ENCODE data around the gene ZBTB7A. TPM values are rescaled to one million over a fixed set of nuclear protein-coding genes. Genes with fewer than 3 reads are reported as not detected.

Gene ZBTB7A
- total RNA-seq, 1 donor from 2014 or later = 15.3 TPM

DNA sequence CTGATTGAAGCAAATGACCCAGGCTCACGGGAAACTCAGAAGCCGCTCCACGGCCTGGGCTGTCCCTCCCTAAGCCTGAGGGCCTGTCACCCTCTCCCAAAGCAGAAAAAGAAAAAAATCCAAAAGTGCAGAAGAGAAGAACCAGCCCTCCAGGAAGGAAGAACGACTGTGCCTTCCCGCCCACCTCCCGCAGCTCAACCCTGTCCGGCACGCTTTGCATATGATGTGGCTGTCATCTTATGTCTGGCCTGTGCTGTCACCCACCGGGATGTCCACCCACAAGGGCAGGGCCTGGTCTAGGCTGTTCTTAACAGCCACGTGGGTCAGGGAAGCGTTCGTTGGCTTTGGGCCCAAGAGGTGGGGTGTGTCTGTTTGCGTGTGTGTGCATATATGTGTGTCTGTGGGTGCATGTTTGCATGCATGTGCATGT is 13.7 kb downstream of the ZBTB7A start:
- Histone ChIP-seq H3K36me3 (ENCODE audit: control insufficient read depth, insufficient read depth, low read length) (peaks cover 39% of the 10 kb centered on the region), H3K4me3 (ENCODE audit: low read depth, low read length) (no peak overlapping the region), H3K27me3 (ENCODE audit: control insufficient read depth, insufficient read depth, low read length) (no peaks in the 10 kb centered on the region)
- DNase-seq (ENCODE audit: low read depth) (no peak), FAIRE-seq (no peak)
- TF ChIP-seq, protein P1, sequence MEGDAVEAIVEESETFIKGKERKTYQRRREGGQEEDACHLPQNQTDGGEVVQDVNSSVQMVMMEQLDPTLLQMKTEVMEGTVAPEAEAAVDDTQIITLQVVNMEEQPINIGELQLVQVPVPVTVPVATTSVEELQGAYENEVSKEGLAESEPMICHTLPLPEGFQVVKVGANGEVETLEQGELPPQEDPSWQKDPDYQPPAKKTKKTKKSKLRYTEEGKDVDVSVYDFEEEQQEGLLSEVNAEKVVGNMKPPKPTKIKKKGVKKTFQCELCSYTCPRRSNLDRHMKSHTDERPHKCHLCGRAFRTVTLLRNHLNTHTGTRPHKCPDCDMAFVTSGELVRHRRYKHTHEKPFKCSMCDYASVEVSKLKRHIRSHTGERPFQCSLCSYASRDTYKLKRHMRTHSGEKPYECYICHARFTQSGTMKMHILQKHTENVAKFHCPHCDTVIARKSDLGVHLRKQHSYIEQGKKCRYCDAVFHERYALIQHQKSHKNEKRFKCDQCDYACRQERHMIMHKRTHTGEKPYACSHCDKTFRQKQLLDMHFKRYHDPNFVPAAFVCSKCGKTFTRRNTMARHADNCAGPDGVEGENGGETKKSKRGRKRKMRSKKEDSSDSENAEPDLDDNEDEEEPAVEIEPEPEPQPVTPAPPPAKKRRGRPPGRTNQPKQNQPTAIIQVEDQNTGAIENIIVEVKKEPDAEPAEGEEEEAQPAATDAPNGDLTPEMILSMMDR (IDR thresholded peaks at IDR 0.05; ENCODE audit: insufficient read depth, low read length, severe bottlenecking) = no peak

DNA sequence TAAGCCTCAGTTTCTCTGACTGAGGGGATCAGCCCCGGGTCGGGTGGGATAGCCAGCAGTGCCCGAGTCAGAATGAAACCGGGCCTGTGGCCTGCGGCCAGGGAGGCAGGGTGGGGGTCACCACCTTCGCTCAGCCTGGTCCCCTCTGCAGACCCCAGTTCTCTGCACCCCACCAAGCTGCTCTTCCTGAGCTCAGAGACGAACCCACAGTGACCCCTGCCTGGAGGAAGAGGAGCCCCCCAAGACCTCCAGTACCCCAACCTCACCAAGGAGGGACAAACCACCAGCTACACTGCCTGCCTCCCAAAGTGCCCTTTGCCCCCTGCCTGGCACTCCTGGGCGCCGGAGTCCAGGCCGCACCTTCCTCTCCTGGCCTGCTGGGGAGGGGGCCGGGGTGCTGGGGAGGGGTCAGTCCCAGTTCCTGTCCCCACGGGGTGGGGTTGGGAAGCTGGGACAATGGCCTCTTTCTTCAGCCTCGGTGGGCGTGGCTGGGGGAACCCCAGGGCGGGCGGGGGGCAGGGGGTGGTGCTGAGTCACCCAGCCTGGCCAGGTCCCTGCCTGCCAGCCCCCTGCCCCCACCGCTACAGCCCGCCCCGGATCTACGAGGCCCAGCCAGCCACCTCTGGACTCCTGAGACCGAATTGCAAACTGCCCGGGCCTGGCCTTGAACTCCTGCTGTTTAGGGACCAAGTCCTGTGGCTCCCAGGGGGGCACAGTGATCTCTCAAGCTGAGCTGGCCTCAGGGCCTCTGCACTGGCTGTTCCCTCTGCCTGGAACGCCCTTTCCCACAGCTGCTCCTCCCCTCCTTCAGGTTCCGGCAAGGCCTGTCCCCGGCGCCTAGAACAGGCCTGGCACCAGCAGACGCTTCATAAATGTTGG is 14.3 kb downstream of the ZBTB7A start:
- TF ChIP-seq, protein P1 (IDR thresholded peaks at IDR 0.05; ENCODE audit: insufficient read depth, low read length, severe bottlenecking) = no peak
- H3K27me3 ChIP-seq (ENCODE audit: control insufficient read depth, insufficient read depth, low read length) = no peaks in the 10 kb centered on the region
- no peak for FAIRE-seq
- H3K36me3 ChIP-seq (ENCODE audit: control insufficient read depth, insufficient read depth, low read length) = peaks cover 36% of the 10 kb centered on the region
- H3K4me3 ChIP-seq (ENCODE audit: low read depth, low read length) = no peak overlapping the region
- DNase-seq (ENCODE audit: low read depth) = peak; percentile 57

DNA sequence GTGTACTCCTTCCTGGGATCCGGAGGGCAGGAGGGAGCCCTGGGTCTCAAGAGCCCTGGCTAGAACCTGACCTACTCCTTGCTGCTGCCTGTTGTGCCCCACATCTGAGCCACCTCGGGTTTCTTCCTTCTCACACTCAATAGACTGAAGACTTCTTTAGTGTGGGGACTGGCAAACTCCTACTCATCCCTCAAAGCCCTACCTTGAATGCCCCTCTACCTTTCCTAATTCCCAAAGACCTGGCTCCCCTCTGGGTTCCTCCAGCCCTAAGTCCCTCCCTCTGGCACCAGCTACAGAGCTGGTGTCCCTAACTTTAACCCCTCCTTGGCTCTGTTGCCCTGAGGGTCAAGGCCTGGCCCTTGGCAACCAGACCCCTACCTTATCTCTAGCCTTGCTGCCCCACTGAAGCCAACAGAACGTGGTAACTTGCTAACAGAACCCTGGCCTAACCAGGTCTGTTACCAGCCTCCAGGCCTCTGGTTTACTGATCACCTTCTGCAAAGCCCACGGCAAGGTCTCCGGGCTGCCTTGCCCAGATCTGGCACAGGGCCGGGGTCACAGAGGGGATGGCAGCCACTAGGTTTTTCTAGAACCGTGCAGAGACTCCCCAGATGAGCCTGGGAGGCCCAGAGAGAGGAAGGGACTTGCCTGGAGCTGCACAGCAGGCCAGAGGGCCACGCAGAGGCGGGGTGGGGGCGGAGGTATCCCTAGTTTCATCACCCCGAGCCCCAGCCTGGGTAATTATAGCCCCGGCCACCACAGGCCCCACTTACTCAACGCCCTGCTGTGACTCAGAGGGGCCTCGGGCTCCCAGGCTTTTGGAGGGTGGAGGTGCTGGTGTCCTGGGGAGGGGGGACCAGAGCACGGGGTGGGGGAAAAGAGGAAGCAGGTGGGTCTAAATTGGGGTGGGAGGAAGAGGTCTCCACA is 15.3 kb downstream of the ZBTB7A start:
- Histone ChIP-seq H3K4me3 (ENCODE audit: low read depth, low read length) (no peak overlapping the region), H3K36me3 (ENCODE audit: control insufficient read depth, insufficient read depth, low read length) (peaks cover 34% of the 10 kb centered on the region), H3K27me3 (ENCODE audit: control insufficient read depth, insufficient read depth, low read length) (no peaks in the 10 kb centered on the region)
- no peak for FAIRE-seq
- TF ChIP-seq, protein P1 (IDR thresholded peaks at IDR 0.05; ENCODE audit: insufficient read depth, low read length, severe bottlenecking) = no peak
- peak; percentile 68 for DNase-seq (ENCODE audit: low read depth)

DNA sequence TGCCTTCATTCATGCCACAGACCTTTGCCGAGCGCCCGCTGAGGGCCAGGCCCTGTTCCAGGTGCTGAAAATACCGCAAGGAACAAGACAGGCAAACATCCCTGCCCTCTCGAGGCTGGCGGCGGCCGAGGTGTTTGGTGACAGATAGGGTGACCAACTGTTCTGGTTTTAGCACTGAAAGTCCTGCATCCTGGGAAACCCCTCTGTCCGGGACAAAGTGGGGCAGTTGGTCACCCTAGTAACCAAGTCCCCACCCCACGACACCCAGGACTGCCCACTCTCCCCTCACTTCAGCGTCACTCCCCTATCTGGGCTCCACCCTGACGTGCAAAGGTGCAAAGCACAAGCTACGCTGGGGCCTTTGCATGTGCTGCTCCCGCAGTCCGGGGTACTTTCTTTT is 17.3 kb downstream of the ZBTB7A start:
- Histone ChIP-seq H3K4me3 (ENCODE audit: low read depth, low read length) (no peak overlapping the region), H3K27me3 (ENCODE audit: control insufficient read depth, insufficient read depth, low read length) (no peaks in the 10 kb centered on the region), H3K36me3 (ENCODE audit: control insufficient read depth, insufficient read depth, low read length) (peaks cover 34% of the 10 kb centered on the region)
- TF ChIP-seq, protein P1 (IDR thresholded peaks at IDR 0.05; ENCODE audit: insufficient read depth, low read length, severe bottlenecking) = no peak
- FAIRE-seq (no peak), DNase-seq (ENCODE audit: low read depth) (no peak)

DNA sequence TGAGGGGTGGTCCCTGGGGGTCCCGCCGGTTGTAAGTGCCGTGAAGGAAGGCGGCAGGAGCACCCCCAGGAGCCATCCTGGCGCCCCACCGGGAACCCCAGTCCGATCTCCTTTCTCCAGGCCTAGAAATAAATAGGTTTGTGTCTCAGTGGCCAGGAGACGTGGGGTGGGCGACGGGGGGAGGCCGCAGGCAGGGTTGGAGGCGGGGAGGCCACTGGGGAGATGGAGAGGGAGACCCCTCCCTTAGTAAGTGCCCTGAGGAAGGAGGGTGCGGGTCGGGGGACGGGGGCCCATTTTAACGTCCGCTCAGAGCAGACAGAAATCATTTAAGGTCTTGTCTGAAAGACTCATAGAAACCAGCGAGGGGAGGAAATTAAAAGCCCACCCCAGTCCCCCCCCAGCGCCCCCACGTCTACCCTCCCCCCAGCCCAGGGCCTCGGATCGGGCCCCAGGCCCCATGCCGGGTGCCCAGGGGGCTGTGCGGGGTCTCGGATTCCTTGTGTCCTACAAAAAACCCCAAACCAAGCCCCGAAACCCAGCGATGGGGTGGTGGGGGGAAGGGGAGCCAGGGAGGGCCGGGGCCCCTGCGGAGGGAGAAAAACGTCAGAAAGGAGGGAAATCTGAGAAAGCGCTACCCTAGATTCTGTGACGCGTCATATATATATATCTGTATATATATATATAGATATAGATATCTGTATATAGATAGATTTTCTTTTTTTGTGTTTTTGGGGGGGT is 19.6 kb downstream of the ZBTB7A start:
- TF ChIP-seq, protein P1 (IDR thresholded peaks at IDR 0.05; ENCODE audit: insufficient read depth, low read length, severe bottlenecking) = no peak
- Histone ChIP-seq H3K36me3 (ENCODE audit: control insufficient read depth, insufficient read depth, low read length) (peaks cover 28% of the 10 kb centered on the region), H3K27me3 (ENCODE audit: control insufficient read depth, insufficient read depth, low read length) (no peaks in the 10 kb centered on the region), H3K4me3 (ENCODE audit: low read depth, low read length) (no peak overlapping the region)
- no peak for DNase-seq (ENCODE audit: low read depth)
- no peak for FAIRE-seq

Measured in bronchial epithelial cell (primary cell).